ENCODE measurements around the gene NEGR1.

Gene NEGR1

DNA sequence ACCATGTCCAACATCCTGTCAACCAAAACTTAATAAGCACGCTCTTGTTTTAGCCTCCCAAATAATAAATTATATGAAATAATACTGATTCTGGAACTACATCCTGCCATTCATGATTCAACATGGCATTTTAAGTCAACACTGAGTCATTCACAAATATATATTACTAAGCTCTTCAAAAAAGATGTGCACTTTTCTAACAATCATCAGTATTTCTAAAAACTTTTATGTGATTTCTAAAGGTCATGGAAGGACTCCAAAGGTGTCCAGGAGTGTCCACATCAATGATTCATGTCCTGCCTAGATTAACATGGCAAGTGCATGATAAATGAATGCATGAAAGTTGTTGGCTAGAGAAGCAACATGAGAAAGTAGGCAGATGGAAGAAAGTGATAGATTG, 51.6 kb downstream of the NEGR1 start:
- DNase-seq (ENCODE audit: low read depth) = no peak

DNA sequence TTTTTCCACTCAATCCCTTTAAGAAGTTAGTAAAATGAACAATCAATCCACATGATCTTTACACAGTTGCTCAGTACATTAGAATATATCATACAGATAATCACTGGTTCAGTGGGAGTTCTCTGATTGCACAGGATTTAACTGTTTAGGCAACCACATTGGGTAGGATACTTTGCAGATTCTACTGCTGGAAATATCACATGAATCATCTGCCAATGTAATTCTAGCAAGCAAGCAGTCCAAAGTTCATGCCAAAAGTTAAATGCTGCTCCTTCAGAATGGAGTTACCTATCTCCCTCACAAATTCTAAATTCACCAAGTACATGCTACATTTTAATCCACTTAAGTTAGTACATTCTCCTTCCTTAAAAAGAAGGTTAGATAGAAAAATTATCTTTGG, 52.4 kb downstream of the NEGR1 start:
- no peak for DNase-seq (ENCODE audit: low read depth)

DNA sequence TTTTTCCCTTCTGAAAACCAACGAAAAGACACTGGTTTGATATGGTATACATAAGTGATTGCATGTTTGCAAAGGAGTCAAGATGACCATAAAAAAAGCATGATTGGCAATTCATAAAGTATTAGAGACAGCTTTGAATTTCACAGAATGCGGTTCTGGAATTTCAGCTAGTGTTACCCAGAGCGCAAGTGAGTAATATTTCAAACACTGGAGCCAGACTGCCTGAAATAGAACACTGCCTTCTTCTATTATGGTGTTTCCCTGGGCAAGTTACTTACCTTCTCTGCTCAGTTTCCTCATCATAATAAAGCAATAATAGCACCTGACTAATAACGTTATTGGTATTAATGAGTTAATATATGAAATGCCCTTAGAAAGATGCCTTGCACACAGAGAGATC, 54.7 kb downstream of the NEGR1 start:
- no peak for DNase-seq (ENCODE audit: low read depth)

DNA sequence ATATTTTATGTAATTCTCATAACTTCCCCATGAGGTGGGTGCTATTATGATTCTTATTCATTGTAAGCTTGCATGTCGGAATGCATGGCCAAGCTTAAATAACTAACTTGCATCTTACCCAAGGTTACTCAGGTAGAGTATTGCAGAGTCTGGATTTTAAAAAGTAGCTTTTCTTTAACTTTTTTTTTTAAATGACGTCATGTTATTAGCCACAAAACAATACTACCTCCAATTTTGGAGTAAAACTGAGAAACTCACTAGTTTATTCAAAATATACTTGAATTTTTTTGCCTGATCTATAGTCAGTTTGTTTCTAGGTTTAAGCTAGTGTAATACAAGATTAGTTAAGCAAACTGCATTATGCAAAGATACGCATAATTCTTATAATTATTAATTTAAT, 57.8 kb downstream of the NEGR1 start:
- no peak for DNase-seq (ENCODE audit: low read depth)

DNA sequence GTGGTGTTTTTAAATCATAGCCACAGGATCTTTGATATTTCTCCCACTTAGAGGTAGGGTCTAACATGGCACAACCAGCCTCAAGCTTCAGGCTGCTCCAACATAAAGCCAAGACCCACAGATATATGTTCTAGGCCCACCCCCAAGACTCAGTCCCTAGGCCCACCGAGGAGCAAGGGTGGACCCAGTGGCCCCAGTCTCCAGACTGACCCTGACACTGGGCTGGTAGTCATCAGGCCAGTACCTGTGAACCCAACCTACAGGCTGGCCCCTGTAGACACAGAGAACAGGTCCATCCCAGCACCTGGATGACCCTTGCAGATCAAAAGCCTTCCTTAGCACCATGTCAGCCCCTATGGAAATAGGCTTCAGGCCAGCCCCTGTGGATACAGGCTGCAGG, 60.5 kb downstream of the NEGR1 start:
- no peak for DNase-seq (ENCODE audit: low read depth)

DNA sequence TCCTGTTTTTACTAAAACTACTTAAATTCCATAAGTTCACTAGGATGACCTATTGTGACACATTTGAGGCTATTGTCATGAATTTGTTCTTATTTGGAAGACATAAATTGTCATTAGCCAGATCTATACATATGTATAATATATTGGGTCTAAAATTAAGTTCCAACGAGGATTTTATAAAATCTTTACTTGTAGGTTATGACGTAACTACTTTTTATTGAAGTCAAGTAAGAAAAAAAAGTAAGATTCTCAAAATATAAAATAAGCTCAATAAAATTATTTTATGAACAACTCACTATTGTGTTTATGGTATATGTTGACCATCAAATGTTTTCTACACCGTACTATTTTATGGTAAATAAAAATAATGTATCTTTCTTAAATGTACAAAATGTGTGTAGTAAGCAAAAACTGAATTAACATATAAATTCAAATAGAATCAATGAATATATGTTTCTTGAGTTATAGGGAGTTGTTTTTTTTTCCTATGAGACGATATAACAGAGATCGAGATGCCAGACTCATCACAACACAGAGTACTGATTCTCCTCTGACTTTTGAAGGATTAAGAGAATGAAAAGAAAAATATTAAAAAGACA, 64.1 kb downstream of the NEGR1 start:
- DNase-seq (ENCODE audit: low read depth) = no peak

DNA sequence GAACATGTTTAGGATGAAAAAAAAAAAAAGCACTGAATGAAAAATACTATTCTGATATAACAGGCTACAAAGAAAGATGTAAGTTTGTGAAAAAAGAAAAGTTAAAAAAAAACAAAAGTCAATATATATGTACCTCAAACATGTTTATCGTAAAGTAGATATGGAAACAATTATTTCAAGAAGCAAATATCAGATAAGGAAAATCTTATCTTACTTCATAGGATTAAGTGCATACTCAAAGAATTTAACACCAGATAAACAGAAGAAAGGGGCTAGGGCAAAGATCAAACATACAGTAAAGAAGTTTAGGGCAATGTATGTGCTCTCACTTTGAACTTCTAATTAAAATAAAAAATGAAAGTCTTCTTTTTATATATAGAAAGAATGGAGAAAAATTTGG, 75.3 kb downstream of the NEGR1 start:
- DNase-seq (ENCODE audit: low read depth) = no peak

DNA sequence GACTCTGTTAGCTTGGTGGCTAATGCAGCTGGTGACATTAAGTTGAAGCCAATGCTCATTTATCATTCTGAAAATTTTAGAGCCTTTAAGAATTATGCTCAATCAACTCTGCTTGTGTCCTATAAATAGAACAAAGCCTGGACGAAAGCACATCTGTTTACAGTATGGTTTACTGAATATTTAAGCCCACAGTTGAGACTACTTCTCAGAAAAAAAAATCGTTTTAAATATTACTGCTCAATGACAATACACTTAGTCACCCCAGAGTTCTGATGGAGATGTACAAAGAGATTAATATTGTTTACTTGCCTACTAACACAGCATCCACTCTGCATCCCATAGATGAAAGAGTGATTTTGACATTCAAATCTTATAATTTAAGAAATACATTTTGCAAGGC, 79.6 kb downstream of the NEGR1 start:
- DNase-seq (ENCODE audit: low read depth) = no peak

DNA sequence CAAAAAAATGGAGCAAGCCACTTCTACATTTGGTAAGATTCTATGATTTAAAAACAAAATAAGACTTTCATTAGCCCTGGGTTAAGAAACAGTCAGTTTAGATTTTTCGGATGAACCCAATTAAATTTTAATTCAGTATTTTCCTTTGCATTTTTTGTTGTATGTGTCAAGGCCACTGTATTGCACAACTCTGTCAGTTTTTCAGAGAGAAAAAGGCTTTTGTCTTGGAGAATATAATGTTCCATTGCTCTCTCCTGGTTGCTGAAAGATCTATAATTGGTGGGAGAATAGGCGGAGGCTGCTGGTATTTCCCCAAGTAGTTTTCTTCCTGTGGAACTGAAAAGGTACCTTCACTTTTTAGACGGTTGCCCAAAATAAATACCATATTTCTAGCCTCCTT, 84.6 kb downstream of the NEGR1 start:
- no peak for DNase-seq (ENCODE audit: low read depth)

DNA sequence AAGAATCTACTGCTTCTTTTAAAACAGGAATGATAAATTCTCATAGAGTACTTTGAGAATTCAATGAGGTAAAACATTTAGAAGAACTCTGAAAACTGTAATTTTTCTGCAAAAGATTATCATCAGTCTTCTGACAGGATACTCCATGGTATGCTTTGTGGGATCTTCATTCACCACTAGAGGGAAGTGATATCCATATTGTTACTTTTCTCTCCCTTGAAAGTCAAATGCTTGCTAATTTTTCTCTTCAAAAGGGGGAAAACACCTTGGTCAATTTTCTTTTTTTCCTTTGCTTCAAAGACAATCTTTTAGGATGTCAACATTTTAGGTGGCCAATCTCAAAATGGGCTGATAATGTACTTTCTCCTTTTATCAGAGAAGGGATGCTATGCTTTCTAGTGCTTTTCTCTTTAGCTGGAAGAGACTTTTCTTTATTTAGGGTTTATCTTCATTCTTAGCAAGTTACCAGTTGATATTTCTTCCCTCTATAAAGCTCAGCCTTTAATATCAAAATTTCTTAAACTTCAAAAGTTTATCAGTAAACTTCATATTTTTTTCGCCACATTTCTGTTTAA, 95.5 kb downstream of the NEGR1 start:
- no peak for DNase-seq (ENCODE audit: low read depth)

DNA sequence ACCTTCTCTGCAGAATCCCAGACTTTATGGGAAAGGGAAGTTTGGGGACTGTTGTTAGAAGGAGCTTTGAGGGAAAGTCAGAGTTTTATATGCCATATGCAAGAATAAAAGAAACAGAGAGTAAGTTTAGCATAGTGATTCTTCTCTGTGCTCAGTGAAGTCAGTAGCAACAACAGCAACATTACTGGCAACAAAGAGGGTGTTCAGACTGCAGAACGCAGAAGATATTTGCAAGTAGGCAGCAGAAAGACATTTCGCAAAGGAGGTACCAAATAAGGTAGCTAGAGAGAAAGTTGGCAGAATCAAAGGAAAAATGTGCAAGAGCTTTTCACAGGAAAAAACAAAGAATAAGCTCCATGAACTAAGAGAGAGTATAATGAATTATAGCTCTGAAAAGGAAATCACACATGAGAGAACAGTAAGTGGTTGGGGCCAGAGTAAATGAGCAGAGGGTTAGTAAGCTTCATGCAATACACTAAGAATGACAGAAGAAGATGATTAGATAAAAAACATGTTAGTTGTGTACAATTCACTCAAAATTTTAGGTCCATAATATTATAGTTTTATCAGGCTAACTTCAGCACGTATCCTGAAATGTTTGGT, 98.1 kb downstream of the NEGR1 start:
- no peak for DNase-seq (ENCODE audit: low read depth)

DNA sequence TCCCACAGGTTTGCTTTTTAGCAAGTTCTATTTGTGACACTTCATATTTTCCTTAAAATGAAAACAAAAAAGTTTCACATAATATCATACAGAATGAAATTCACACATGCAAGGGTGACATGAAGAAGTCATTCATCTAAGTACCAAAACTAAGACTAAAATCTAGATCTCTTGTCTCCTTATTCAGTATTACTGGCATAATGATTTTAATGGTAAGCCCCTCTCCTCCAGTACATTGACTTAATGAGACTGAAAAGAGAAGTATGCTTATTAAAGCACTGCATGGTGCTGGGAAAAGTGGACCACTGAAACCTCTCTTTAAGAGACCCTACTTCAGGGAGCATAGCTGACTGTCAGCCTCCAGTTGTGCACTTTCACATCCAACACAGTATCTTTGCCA, 99.5 kb downstream of the NEGR1 start:
- DNase-seq (ENCODE audit: low read depth) = no peak

DNA sequence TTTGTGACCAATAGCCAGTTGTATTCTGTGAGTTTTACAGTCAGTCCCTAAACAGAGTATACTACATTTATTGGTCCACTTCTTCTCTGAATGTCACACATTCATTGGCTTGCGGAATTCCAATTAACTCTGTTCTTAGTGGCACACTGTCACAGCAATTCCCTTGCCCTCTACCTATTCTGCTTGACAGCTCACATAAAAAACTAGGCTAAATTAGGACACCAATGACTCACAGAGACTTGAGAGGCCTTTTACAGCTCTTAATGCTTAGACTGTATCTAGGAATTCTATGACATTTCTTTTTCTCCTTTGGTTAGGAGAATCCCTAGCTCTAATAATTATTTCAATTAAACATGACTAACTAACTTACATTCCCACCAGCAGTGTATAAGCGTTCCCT, 104.1 kb downstream of the NEGR1 start:
- DNase-seq (ENCODE audit: low read depth) = no peak

DNA sequence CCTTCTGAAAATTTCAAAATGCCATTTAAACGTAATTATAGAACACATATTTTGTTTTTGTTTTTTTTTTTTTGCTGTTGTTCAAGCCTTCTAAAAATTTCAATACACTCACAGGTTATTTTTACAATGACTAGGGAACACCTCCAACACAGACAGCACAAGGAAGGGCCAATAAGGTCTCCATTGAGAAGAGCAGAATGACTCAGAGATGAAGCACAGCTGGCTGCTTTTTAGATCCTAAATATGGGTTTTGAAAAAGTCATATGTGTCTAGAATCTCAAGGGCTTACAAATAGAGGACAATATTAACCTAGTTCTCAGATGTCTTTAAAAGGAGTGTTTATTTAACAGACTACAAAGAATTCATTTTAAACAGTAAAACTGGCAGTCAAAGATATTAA, 104.6 kb downstream of the NEGR1 start:
- DNase-seq (ENCODE audit: low read depth) = no peak

DNA sequence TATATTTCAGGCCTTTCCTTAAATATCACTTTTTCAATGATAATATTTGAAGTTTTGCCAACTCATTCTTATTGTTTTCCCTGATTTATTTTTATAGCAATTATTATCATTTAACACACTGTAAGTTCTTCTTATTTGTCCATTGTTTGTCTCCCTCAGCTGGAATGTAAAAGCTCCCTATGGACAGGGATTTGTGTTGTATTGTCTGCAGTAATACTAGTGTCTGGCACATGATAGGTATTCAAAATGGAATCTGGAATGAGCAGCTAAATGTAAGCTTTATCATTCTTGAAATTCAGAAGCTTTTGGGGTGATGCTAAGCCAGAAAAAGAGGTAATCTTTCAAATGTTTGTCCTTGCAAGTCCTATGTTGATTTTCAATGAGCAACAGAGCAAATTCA, 112.1 kb downstream of the NEGR1 start:
- DNase-seq (ENCODE audit: low read depth) = no peak

DNA sequence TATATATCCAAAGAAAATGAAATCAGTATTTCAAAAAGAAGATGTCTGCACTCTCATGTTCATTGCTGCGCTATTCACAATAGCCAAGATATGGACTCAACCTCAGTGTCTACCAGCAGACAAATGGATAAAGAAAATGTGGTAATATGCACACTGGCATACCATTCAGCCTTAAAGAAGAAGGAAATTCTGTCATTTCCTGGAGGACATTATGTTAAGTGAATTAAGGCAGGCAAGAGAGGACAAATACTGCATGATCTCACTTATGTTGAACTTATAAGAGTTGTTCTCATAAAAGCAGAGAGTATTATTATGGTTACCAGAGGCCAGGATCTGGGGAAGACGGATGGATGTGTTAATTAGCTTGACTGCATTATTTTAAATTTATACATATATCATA, 115.9 kb downstream of the NEGR1 start:
- no peak for DNase-seq (ENCODE audit: low read depth)

DNA sequence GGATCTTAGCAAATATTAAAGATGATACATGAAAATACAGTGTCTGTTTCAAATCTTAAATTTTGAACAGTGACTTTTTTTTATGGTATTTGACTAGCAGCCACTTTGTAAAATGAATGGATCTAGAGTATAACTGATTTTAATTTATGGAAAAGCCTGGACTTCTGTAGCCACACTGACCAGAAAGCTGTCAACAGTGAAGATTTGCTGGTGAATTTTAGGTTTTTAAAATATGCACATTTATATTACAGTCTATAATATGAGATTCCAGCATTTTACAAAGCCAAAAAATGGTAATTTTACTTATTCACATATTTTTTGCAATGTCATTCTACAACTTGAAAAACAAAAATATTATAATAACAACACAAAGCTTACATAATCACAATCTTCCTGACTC, 131.8 kb downstream of the NEGR1 start:
- no peak for DNase-seq (ENCODE audit: low read depth)

DNA sequence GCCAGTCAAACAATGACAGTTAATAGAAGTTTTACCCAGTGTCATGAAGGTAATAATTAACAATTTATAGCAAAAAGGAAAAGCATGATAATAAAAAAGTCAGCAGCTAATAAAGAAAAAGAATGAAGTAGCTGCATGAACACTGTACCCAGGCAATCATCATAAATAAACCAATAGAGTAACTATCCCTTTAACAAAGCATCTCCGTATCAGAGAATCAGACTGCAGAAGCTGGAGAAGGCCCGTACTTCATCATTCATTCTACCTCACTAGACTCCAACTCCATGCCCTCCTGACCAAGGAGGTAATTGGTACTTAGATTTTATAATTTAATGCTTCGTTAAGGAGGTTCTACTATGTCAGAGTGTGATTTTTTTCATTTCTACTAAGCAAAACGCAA, 140.5 kb downstream of the NEGR1 start:
- DNase-seq (ENCODE audit: low read depth) = no peak

DNA sequence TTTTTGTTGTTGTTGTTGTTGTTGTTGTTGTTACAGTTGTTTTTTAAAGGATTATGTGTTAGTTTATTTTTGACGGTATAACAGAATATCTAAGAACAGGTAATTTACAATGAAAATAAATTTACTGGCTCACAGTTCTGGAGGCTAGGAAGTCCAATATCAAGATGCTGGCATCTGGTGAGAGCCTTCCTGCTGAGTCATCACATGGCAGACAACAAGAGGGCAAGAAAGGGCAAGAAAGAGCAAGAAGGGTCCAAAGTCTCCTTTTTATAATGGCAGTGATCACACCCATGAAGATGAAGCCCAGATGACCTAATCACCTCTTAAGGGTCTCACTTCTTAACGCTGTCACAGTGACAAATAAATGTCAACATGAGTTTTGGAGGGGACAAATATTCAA, 142.1 kb downstream of the NEGR1 start:
- DNase-seq (ENCODE audit: low read depth) = no peak

DNA sequence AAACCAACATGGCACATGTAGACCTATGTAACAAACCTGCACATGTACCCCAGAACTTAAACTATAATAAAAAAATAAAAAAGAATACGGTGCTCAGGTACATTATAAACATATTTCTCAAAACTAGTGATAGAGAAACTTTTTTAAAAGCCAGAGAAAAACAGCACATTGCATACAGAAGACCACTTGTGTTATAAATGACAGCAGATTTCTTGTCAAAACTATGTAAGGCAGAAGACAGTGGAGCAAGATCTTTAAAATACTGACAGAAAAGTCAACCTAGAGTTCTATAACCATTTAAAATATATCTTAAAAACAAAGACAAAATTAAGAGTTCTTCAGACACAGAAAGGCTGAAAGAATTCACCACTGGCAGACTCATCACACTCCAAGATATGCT, 144.7 kb downstream of the NEGR1 start:
- no peak for DNase-seq (ENCODE audit: low read depth)

DNA sequence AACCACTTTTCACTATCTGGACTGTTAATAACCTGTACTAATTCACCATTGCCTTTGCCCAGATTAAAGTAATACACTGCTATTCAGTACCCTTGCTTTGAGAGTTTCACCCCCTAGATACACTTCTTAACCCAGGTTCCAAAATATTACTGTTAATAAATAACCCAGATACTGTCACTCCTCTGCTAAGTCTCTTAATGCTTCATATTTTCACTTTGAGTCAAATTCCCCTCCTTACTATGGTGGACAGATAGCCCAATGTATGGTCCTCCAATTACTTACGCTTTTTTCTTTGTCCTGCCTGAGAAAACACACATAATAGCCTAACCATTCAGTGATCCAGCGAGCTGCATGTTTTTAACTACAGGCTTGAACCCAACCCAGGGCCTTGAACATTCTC, 152.5 kb downstream of the NEGR1 start:
- no peak for DNase-seq (ENCODE audit: low read depth)

DNA sequence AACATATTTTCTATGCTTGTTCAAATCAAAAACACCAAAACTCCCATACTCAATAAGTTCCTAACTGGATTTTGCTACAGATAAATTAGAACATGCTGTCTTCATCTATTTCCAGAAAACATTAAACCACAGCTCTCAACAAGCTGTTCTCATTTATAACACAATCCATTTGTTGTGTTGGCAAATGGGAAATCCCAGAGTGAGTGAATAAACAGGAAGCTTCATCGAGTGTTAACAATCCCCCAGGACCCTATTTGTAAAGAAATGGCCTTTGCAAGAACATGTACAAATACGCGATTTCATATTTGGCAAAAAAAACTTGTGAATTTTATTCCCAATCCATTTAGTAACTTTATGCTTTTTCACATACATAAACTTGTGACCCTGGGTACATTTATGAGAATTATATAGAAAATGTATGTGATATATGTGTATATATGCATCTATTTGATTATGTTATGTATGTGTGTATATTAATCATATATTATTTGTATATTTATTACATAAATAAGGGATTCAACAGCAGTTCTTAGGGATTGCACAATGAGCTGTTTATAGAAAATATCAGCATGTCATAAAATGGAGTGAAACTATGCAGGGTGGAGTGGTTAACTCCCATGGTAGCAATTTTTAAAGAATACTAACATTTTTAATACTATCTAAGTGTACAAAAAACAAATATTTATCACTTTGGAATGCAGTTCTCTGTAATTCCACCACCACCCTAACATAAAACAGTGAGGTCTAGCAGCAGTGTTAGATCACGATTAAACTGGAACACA, 160.0 kb downstream of the NEGR1 start:
- no peak for DNase-seq (ENCODE audit: low read depth)

DNA sequence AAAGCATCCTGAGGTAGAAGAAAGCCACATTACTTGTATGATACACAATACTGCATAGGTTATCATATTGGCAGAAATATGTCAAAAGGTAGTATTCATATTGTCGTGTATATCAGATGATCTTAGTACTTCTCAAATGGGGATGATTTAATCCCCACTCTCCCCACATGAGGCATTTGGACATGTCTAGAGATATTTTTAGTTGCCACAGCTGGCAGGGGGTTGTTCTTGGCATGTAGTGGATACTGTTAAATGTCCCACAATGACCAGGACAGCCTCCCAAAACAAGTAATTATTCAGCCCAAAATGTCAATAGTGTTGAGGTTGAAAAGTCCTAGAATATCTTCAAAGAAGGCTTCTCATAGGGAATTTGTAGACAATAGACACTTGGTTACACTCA, 162.8 kb downstream of the NEGR1 start:
- no peak for DNase-seq (ENCODE audit: low read depth)
